Ishikawa (cell line): ENCODE data around the gene NARF.

Experiments
- EP300 ChIP-seq: IDR thresholded peaks from 2 replicates; pipeline ENCODE4 v1.6.1; 2012; ENCODE audit warnings: borderline replicate concordance
- FOXM1 ChIP-seq: IDR thresholded peaks from 2 replicates; pipeline ENCODE4 v1.6.1; 2012; ENCODE audit warnings: low read depth, borderline replicate concordance
- NFIC ChIP-seq: IDR thresholded peaks from 2 replicates; pipeline ENCODE4 v1.6.1; 2012
- RAD21 ChIP-seq: IDR thresholded peaks from 2 replicates; pipeline ENCODE4 v1.6.1; 2012; ENCODE audit warnings: low read depth
- REST ChIP-seq: IDR thresholded peaks from 2 replicates; pipeline ENCODE4 v1.6.1; 2012; ENCODE audit warnings: low read depth, mild to moderate bottlenecking
- TAF1 ChIP-seq: IDR thresholded peaks from 2 replicates; pipeline ENCODE4 v1.6.1; 2012; ENCODE audit warnings: low read depth, mild to moderate bottlenecking
- USF1 ChIP-seq: IDR thresholded peaks from 2 replicates; pipeline ENCODE4 v1.6.1; 2012
- YY1 ChIP-seq: IDR thresholded peaks from 2 replicates; pipeline ENCODE4 v1.6.1; 2012; ENCODE audit warnings: low read depth

- TF ChIP-seq USF1 (no peak), REST (no peak), TAF1 (no peak), NFIC (no peak), FOXM1 (no peak), YY1 (no peak), EP300 (no peak), RAD21 (no peak)
Observed at GRCh38 chr17:82517230-82517865, 58.8 kb downstream of the NARF start.
